ENCODE data around the gene CNIH2.
A peak's percentile ranks its signal among the peaks of the same experiment; 100 is the strongest.

The CNIH2 gene

GRCh38 chr11:66278363-66279091, 552 bp downstream of the CNIH2 start:
- Histone ChIP-seq H3K4me1 (ENCODE audit: control insufficient read depth, insufficient read depth, low read length) (peaks cover 3% of the 10 kb centered on the region), H3K27me3 (ENCODE audit: control insufficient read depth, insufficient read depth, low read length) (peaks cover 2% of the 10 kb centered on the region), H3K4me3 (ENCODE audit: low read depth, low read length) (peak overlapping the region; percentile 41), H3K36me3 (ENCODE audit: control insufficient read depth, insufficient read depth, low read length) (peaks cover 16% of the 10 kb centered on the region), H3K9ac (ENCODE audit: low read depth, low read length) (no peak overlapping the region), H3K9me3 (ENCODE audit: control insufficient read depth, insufficient read depth, low read length) (no peaks in the 10 kb centered on the region)

GRCh38 chr11:66279092-66279734, 1.2 kb downstream of the CNIH2 start:
- Histone ChIP-seq H3K4me1 (ENCODE audit: control insufficient read depth, insufficient read depth, low read length) (peaks cover 3% of the 10 kb centered on the region), H3K36me3 (ENCODE audit: control insufficient read depth, insufficient read depth, low read length) (peaks cover 13% of the 10 kb centered on the region), H3K9me3 (ENCODE audit: control insufficient read depth, insufficient read depth, low read length) (no peaks in the 10 kb centered on the region), H3K9ac (ENCODE audit: low read depth, low read length) (no peak overlapping the region), H3K27me3 (ENCODE audit: control insufficient read depth, insufficient read depth, low read length) (peaks cover 2% of the 10 kb centered on the region), H3K4me3 (ENCODE audit: low read depth, low read length) (peak overlapping the region; percentile 41)

GRCh38 chr11:66280428-66280827, 2.5 kb downstream of the CNIH2 start:
- Histone ChIP-seq H3K9me3 (ENCODE audit: control insufficient read depth, insufficient read depth, low read length) (no peaks in the 10 kb centered on the region), H3K36me3 (ENCODE audit: control insufficient read depth, insufficient read depth, low read length) (peaks cover 20% of the 10 kb centered on the region), H3K4me3 (ENCODE audit: low read depth, low read length) (no peak overlapping the region), H3K27me3 (ENCODE audit: control insufficient read depth, insufficient read depth, low read length) (peaks cover 2% of the 10 kb centered on the region), H3K4me1 (ENCODE audit: control insufficient read depth, insufficient read depth, low read length) (peaks cover 3% of the 10 kb centered on the region), H3K9ac (ENCODE audit: low read depth, low read length) (no peak overlapping the region)

- peaks cover 2% of the 10 kb centered on the region for H3K27me3 ChIP-seq (ENCODE audit: control insufficient read depth, insufficient read depth, low read length)
- no peak overlapping the region for H3K9ac ChIP-seq (ENCODE audit: low read depth, low read length)
- peaks cover 3% of the 10 kb centered on the region for H3K4me1 ChIP-seq (ENCODE audit: control insufficient read depth, insufficient read depth, low read length)
- H3K36me3 ChIP-seq (ENCODE audit: control insufficient read depth, insufficient read depth, low read length): peaks cover 23% of the 10 kb centered on the region
- no peaks in the 10 kb centered on the region for H3K9me3 ChIP-seq (ENCODE audit: control insufficient read depth, insufficient read depth, low read length)
- H3K4me3 ChIP-seq (ENCODE audit: low read depth, low read length): no peak overlapping the region
Measured at GRCh38 chr11:66281001-66281400, 3.0 kb downstream of the CNIH2 start.

- no peaks in the 10 kb centered on the region for H3K9me3 ChIP-seq (ENCODE audit: control insufficient read depth, insufficient read depth, low read length)
- H3K4me1 ChIP-seq (ENCODE audit: control insufficient read depth, insufficient read depth, low read length): peaks cover 3% of the 10 kb centered on the region
- peaks cover 2% of the 10 kb centered on the region for H3K27me3 ChIP-seq (ENCODE audit: control insufficient read depth, insufficient read depth, low read length)
- peaks cover 20% of the 10 kb centered on the region for H3K36me3 ChIP-seq (ENCODE audit: control insufficient read depth, insufficient read depth, low read length)
- no peak overlapping the region for H3K9ac ChIP-seq (ENCODE audit: low read depth, low read length)
- peak overlapping the region; percentile 1 for H3K4me3 ChIP-seq (ENCODE audit: low read depth, low read length)
Measured at GRCh38 chr11:66281776-66282467, 3.9 kb downstream of the CNIH2 start.

GRCh38 chr11:66282468-66283455, 4.8 kb downstream of the CNIH2 start:
- no peak overlapping the region for H3K9ac ChIP-seq (ENCODE audit: low read depth, low read length)
- H3K36me3 ChIP-seq (ENCODE audit: control insufficient read depth, insufficient read depth, low read length): peaks cover 19% of the 10 kb centered on the region

GRCh38 chr11:66283461-66284105, 5.6 kb downstream of the CNIH2 start:
- Histone ChIP-seq H3K9ac (ENCODE audit: low read depth, low read length) (no peak overlapping the region), H3K27me3 (ENCODE audit: control insufficient read depth, insufficient read depth, low read length) (peaks cover 2% of the 10 kb centered on the region), H3K36me3 (ENCODE audit: control insufficient read depth, insufficient read depth, low read length) (peaks cover 18% of the 10 kb centered on the region), H3K9me3 (ENCODE audit: control insufficient read depth, insufficient read depth, low read length) (no peaks in the 10 kb centered on the region), H3K4me1 (ENCODE audit: control insufficient read depth, insufficient read depth, low read length) (peaks cover 3% of the 10 kb centered on the region), H3K4me3 (ENCODE audit: low read depth, low read length) (no peak overlapping the region)

More at GRCh38 chr11:66282468-66283455, 4.8 kb downstream of the CNIH2 start:
- Histone ChIP-seq H3K4me3 (ENCODE audit: low read depth, low read length) (no peak overlapping the region), H3K4me1 (ENCODE audit: control insufficient read depth, insufficient read depth, low read length) (peaks cover 3% of the 10 kb centered on the region), H3K27me3 (ENCODE audit: control insufficient read depth, insufficient read depth, low read length) (peaks cover 2% of the 10 kb centered on the region), H3K9me3 (ENCODE audit: control insufficient read depth, insufficient read depth, low read length) (no peaks in the 10 kb centered on the region)

GRCh38 chr11:66284526-66285078, 6.6 kb downstream of the CNIH2 start:
- H3K4me1 ChIP-seq (ENCODE audit: control insufficient read depth, insufficient read depth, low read length): peaks cover 3% of the 10 kb centered on the region
- no peaks in the 10 kb centered on the region for H3K9me3 ChIP-seq (ENCODE audit: control insufficient read depth, insufficient read depth, low read length)
- H3K9ac ChIP-seq (ENCODE audit: low read depth, low read length): no peak overlapping the region
- no peak overlapping the region for H3K4me3 ChIP-seq (ENCODE audit: low read depth, low read length)
- peaks cover 2% of the 10 kb centered on the region for H3K27me3 ChIP-seq (ENCODE audit: control insufficient read depth, insufficient read depth, low read length)
- H3K36me3 ChIP-seq (ENCODE audit: control insufficient read depth, insufficient read depth, low read length): peaks cover 18% of the 10 kb centered on the region

- no peak overlapping the region for H3K4me3 ChIP-seq (ENCODE audit: low read depth, low read length)
Measured at GRCh38 chr11:66285250-66285947, 7.4 kb downstream of the CNIH2 start.

GRCh38 chr11:66286699-66287098, 8.7 kb downstream of the CNIH2 start:
- peaks cover 3% of the 10 kb centered on the region for H3K4me1 ChIP-seq (ENCODE audit: control insufficient read depth, insufficient read depth, low read length)
- H3K9me3 ChIP-seq (ENCODE audit: control insufficient read depth, insufficient read depth, low read length): no peaks in the 10 kb centered on the region
- peaks cover 14% of the 10 kb centered on the region for H3K27me3 ChIP-seq (ENCODE audit: control insufficient read depth, insufficient read depth, low read length)
- H3K4me3 ChIP-seq (ENCODE audit: low read depth, low read length): no peak overlapping the region
- H3K36me3 ChIP-seq (ENCODE audit: control insufficient read depth, insufficient read depth, low read length): peaks cover 18% of the 10 kb centered on the region
- no peak overlapping the region for H3K9ac ChIP-seq (ENCODE audit: low read depth, low read length)

More at GRCh38 chr11:66285250-66285947, 7.4 kb downstream of the CNIH2 start:
- peaks cover 18% of the 10 kb centered on the region for H3K36me3 ChIP-seq (ENCODE audit: control insufficient read depth, insufficient read depth, low read length)
- H3K9ac ChIP-seq (ENCODE audit: low read depth, low read length): no peak overlapping the region
- H3K27me3 ChIP-seq (ENCODE audit: control insufficient read depth, insufficient read depth, low read length): peaks cover 5% of the 10 kb centered on the region
- H3K4me1 ChIP-seq (ENCODE audit: control insufficient read depth, insufficient read depth, low read length): peaks cover 3% of the 10 kb centered on the region
- no peaks in the 10 kb centered on the region for H3K9me3 ChIP-seq (ENCODE audit: control insufficient read depth, insufficient read depth, low read length)

All from iPS-15b (cell line).